Psoas muscle (tissue), 8 donors: ENCODE data around the gene ALDH3A1. TPM values are rescaled to one million over a fixed set of nuclear protein-coding genes. Genes with fewer than 3 reads are reported as not detected.

Experiments used
- ATAC-seq, 4 donors: fragments of 200-7000 bp; cut with Tn5 transposase; one replicate each; pipeline ENCODE4 v1.9.1; 2020; ENCODE audit warnings: moderate library complexity in 3 of 4, mild to moderate bottlenecking in 2 of 4
- DNase-seq, 2 donors: peaks; one replicate each; pipeline ENCODE4 v3.0.0-alpha.2; 2020
- H3K27ac ChIP-seq: fragments of 200-600 bp; one replicate; pipeline ENCODE4 v1.8.0; 2022
- H3K27me3 ChIP-seq, 3 donors: fragments of 200-600 bp in 1 of 3; one replicate each; pipeline versions ENCODE4 v1.6.1 to v1.8.0; 2013 to 2022; ENCODE audit warnings: low read length in 2 of 3, mild to moderate bottlenecking in 2 of 3, moderate library complexity in 1 of 3; ENCODE audit not compliant: insufficient read depth in 3 of 3
- H3K36me3 ChIP-seq, 2 donors: fragments of 200-600 bp in 1 of 2; one replicate each; pipeline versions ENCODE4 v1.6.1 to v1.8.0; 2013 to 2022; ENCODE audit warnings: low read depth in 1 of 2, mild to moderate bottlenecking in 1 of 2, moderate library complexity in 1 of 2; ENCODE audit not compliant: insufficient read depth in 1 of 2
- H3K4me1 ChIP-seq: fragments of 200-600 bp; one replicate; pipeline ENCODE4 v1.8.0; 2022
- H3K4me3 ChIP-seq: fragments of 200-600 bp; one replicate; pipeline ENCODE4 v1.8.0; 2022; ENCODE audit warnings: mild to moderate bottlenecking
- H3K9me3 ChIP-seq: fragments of 200-600 bp; one replicate; pipeline ENCODE4 v1.8.0; 2022
- WGBS, 3 donors: extraction: QIAGEN DNeasy Blood & Tissue Kit; methylation state at CpG; one replicate each; pipeline versions ENCODE4 v1.1.6 to v1.1.7; 2013; 5-methylcytosine and 5-hydroxymethylcytosine counted together
- intact Hi-C, 2 donors: fragments of 100-400 bp; cut with DNase I; formaldehyde crosslinking; loops; one replicate each; pipeline versions ENCODE4 v1.11.0 to v1.14.2; 2022
- polyA plus RNA-seq, 3 donors: library from polyadenylated mRNA; stranded (reverse); fragments of 200-250 nt; gene quantifications; one replicate each; pipeline ENCODE4 v1.2.3, GENCODE V29; 2013
- total RNA-seq, 4 donors: library from RNA; stranded (reverse); fragmentation: NEBNext Ultra II Directional in 2 of 4; extraction: Animal tissue kit (Norgen Biotek cat#: 25700) in 2 of 4; gene quantifications; one replicate each; pipeline versions ENCODE4 v1.2.1 to v1.2.4, GENCODE V29; 2021 to 2023
- TF ChIP-seq, protein P1 (sequence below): fragments of 200-600 bp; IDR thresholded peaks from one replicate; pipeline ENCODE4 v1.8.0; 2022; ENCODE audit warnings: antibody characterized with exemption
- donor health status: healthy with polysubstance abuse.
- donor health status: DM: no; HTN: no; CAD: no; lungs with moderate emphysema.
- donor health status: Bipolar disorder and iron deficiency.
- donor health status: healthy.
- donor health status: DM: yes; HTN: yes; CAD: no.
- donor health status: DM: no; HTN: no; CAD: no.
- donor health status: DM: no; HTN: no; CAD: no.
- donor health status: DM: yes; HTN: yes; CAD: no.

The ALDH3A1 gene
- total and polyA plus RNA-seq, 7 donors, result 0.05 to 6.5 (median 0.18) TPM; not detected in 1

DNA sequence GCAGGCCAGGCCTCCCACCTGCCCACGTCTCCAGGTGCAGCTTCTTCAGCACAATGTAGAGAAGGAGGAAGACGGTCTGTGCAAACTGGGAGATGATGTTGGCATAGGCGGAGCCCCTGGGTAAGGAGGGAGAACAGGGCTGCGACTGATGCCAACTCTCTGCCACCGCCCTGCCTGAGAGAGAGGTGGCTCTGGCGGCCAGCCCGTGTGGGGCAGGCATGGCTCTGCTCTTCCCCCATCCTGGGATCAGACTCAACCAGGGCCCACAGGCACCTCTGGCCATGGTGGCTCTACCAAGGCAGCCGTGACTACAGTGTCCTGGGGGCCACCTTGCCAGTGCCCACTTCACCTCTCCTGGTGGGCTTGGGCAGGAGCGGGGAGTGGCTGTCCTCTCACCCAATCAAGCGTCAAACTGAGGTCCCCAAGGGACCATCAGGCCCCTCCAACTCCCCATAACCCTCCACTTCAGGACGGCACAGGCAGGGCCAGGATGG lies 40.3 kb downstream of the ALDH3A1 start:
- Histone ChIP-seq H3K4me1 (no peaks in the 10 kb centered on the region), H3K4me3 (no peak overlapping the region), H3K36me3 (no peaks in the 10 kb centered on the region), H3K9me3 (no peaks in the 10 kb centered on the region), H3K27me3 (no peaks in the 10 kb centered on the region), H3K27ac (no peak overlapping the region)
- DNase-seq (no peak), ATAC-seq (no peak)
- intact Hi-C loops, result no loop called here
- TF ChIP-seq, protein P1, sequence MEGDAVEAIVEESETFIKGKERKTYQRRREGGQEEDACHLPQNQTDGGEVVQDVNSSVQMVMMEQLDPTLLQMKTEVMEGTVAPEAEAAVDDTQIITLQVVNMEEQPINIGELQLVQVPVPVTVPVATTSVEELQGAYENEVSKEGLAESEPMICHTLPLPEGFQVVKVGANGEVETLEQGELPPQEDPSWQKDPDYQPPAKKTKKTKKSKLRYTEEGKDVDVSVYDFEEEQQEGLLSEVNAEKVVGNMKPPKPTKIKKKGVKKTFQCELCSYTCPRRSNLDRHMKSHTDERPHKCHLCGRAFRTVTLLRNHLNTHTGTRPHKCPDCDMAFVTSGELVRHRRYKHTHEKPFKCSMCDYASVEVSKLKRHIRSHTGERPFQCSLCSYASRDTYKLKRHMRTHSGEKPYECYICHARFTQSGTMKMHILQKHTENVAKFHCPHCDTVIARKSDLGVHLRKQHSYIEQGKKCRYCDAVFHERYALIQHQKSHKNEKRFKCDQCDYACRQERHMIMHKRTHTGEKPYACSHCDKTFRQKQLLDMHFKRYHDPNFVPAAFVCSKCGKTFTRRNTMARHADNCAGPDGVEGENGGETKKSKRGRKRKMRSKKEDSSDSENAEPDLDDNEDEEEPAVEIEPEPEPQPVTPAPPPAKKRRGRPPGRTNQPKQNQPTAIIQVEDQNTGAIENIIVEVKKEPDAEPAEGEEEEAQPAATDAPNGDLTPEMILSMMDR, result no peak
- WGBS, 3 donors, result 79 to 88% (median 86%) methylated on average over 11 of the region's 11 CpGs

DNA sequence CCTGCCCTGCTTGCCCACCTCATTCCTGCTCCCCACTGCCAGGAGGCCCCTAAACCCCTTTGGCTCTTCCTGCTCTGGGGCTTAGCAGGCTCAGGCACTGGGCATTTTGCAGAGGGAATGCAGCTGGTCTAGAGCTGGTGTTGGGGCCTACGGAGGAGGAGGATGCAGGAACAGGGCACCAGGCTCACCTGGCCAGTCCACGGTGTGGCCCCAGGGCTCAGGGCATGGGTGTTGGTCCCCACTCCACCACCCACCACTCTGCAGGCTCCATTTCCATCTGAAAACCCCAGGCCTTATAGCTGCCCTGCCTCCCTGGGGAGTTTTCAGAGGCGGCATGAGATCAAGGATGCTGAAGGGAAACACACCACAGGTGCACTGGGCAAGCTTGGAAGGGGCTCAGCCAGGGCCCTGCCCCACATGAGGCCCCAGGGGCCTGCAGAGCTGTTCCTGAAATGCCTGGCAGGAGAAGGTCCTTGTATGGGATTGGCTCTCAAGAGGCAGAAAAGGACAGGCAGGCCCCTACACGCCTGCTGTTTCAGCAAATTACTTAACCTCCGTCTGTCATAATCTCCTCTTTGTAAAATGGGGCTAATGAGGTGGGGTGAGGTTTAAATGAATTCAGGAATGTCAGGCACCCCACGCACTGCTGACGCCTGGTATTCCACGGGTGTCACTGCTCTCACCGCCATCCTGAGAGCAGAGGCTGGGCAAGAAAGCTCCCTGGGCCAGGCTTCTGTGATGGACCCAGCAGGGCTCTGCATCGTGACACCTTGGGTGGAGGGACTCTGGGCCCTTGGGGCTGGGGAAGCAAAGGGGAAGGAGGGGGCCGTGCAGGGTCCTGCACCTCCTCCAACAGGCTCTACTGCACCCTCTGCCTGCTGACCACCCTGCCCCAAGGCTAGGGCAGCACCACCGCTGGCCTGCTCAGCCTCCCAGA lies 41.0 kb downstream of the ALDH3A1 start:
- Histone ChIP-seq H3K27ac (no peak overlapping the region), H3K27me3 (no peaks in the 10 kb centered on the region), H3K9me3 (no peaks in the 10 kb centered on the region), H3K4me3 (no peak overlapping the region), H3K36me3 (no peaks in the 10 kb centered on the region), H3K4me1 (no peaks in the 10 kb centered on the region)
- TF ChIP-seq, protein P1, result no peak
- DNase-seq (no peak), ATAC-seq (no peak)
- intact Hi-C loops, result no loop called here
- WGBS, 3 donors, result 75 to 82% (median 77%) methylated on average over 12 of the region's 12 CpGs

DNA sequence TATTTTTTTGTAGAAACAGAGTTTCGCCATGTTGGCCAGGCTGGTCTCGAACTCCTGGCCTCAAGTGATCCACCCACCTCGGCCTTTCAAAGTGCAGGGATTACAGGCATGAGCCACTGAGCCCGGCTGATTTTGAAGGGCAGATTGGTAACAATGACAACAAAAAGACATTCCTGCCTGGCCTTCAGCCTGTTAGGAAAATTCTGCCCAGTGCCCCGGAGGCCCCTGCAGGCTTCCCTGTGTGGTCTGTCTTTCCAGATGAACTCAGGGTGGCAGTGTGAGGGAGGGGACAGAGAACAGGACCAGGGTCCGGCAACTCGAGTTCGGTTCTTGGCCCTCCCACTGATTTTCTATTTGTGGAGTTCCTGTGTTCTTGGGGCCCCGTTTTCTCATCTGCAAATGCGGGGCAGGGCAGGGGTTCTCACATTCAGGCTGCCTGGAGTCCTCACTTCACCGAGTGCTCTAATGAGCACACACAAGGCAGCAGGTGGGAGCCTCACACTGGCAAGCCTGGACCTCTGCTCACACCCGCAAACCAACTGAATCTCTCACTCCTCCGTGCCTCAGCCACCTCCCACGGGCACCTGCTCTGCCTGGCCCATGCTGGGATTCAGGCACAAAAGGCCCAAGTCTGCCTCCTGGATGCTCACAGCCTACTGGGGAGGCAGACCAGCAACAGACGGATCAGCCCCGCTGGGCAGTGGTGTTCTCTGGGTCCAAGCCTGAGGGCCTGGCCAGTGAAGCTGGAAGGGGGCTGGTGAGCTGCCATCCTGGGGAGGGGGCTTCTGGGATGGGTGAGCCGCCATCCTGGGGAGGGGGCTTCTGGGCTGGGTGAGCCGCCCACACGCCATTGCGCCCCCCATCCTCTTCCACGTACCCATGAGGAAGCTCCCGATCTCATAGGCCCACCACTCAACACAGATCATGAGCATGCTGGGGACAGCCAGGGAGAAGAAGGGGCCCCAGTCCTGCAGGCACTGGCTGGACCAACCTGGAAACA lies 42.0 kb downstream of the ALDH3A1 start:
- Histone ChIP-seq H3K27me3 (no peaks in the 10 kb centered on the region), H3K27ac (no peak overlapping the region), H3K9me3 (no peaks in the 10 kb centered on the region), H3K4me1 (no peaks in the 10 kb centered on the region), H3K4me3 (no peak overlapping the region), H3K36me3 (no peaks in the 10 kb centered on the region)
- ATAC-seq (no peak), DNase-seq (no peak)
- intact Hi-C loops, result no loop called here
- TF ChIP-seq, protein P1, result no peak
- 70 to 88% (median 77%) methylated on average over 22 of the region's 22 CpGs for WGBS, 3 donors

- TF ChIP-seq, protein P1, result no peak
- H3K27ac ChIP-seq, result no peak overlapping the region
- H3K4me3 ChIP-seq, result no peak overlapping the region
- no peak for DNase-seq
- H3K4me1 ChIP-seq, result no peaks in the 10 kb centered on the region
- ATAC-seq, result no peak
- no peaks in the 10 kb centered on the region for H3K9me3 ChIP-seq
- 84 to 88% (median 87%) methylated on average over 13 of the region's 13 CpGs for WGBS, 3 donors
- intact Hi-C loops, result no loop called here
- no peaks in the 10 kb centered on the region for H3K36me3 ChIP-seq
- no peaks in the 10 kb centered on the region for H3K27me3 ChIP-seq
These were observed 42.9 kb downstream of the ALDH3A1 start for GRCh38 chr17:19705201-19705600.
